Upper lobe of right lung (tissue), 1 donor: ENCODE measurements around the gene HYOU1. TPM values are rescaled to one million over a fixed set of nuclear protein-coding genes. Genes with fewer than 3 reads are reported as not detected.

Experiments used
- ATAC-seq: fragments of 200-7000 bp; cut with Tn5 transposase; one replicate; pipeline ENCODE4 v1.9.1; 2020; ENCODE audit warnings: mild to moderate bottlenecking, moderate library complexity
- DNase-seq: peaks from one replicate; pipeline ENCODE4 v3.0.0-alpha.2; 2020
- H3K27ac ChIP-seq: fragments of 200-600 bp; one replicate; pipeline ENCODE4 v1.8.0; 2022
- H3K27me3 ChIP-seq: fragments of 200-600 bp; one replicate; pipeline ENCODE4 v1.8.0; 2022; ENCODE audit warnings: mild to moderate bottlenecking
- H3K36me3 ChIP-seq: fragments of 200-600 bp; one replicate; pipeline ENCODE4 v1.8.0; 2022
- H3K4me1 ChIP-seq: fragments of 200-600 bp; one replicate; pipeline ENCODE4 v1.8.0; 2022
- H3K4me3 ChIP-seq: fragments of 200-600 bp; one replicate; pipeline ENCODE4 v1.8.0; 2022; ENCODE audit warnings: mild to moderate bottlenecking
- H3K9me3 ChIP-seq: fragments of 200-600 bp; one replicate; pipeline ENCODE4 v1.8.0; 2022
- intact Hi-C: fragments of 100-400 bp; cut with DNase I; formaldehyde crosslinking; loops from one replicate; pipeline ENCODE4 v1.11.0; 2022
- total RNA-seq: library from RNA; stranded (reverse); fragmentation: NEBNext Ultra II Directional; extraction: Animal tissue kit (Norgen Biotek cat#: 25700); gene quantifications from one replicate; pipeline ENCODE4 v1.2.1, GENCODE V29; 2021
- TF ChIP-seq, protein P1 (sequence below): fragments of 200-600 bp; IDR thresholded peaks from one replicate; pipeline ENCODE4 v1.8.0; 2022; ENCODE audit warnings: antibody characterized with exemption
- donor health status: DM: no; HTN: yes; CAD: no; lungs with severe emphysema.

The HYOU1 gene
- total RNA-seq, 1 donor from 2014 or later, result 142 TPM

DNA sequence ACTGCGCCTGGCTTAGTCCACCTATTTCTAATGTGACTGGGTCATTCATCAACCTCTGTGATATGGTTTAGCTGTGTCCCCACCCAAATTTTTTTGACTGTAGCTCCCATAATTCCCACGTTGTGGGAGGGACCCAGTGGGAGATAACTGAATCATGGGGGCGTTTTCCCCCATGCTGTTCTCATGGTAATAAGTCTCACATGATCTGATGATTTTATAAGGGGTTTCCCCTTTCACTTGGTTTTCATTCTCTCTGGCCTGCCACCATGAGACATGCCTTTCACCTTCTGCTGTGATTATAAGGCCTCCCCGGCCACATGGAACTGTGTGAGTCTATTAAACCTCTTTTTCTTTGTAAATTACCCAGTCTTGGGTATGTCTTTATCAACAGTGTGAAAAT is 50.3 kb downstream of the HYOU1 start:
- Histone ChIP-seq H3K4me3 (no peak overlapping the region), H3K27me3 (no peaks in the 10 kb centered on the region), H3K9me3 (no peaks in the 10 kb centered on the region), H3K27ac (no peak overlapping the region), H3K4me1 (no peaks in the 10 kb centered on the region), H3K36me3 (peaks cover 82% of the 10 kb centered on the region)
- TF ChIP-seq, protein P1, sequence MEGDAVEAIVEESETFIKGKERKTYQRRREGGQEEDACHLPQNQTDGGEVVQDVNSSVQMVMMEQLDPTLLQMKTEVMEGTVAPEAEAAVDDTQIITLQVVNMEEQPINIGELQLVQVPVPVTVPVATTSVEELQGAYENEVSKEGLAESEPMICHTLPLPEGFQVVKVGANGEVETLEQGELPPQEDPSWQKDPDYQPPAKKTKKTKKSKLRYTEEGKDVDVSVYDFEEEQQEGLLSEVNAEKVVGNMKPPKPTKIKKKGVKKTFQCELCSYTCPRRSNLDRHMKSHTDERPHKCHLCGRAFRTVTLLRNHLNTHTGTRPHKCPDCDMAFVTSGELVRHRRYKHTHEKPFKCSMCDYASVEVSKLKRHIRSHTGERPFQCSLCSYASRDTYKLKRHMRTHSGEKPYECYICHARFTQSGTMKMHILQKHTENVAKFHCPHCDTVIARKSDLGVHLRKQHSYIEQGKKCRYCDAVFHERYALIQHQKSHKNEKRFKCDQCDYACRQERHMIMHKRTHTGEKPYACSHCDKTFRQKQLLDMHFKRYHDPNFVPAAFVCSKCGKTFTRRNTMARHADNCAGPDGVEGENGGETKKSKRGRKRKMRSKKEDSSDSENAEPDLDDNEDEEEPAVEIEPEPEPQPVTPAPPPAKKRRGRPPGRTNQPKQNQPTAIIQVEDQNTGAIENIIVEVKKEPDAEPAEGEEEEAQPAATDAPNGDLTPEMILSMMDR, result no peak
- ATAC-seq (no peak), DNase-seq (no peak)
- intact Hi-C loops, result no loop called here

DNA sequence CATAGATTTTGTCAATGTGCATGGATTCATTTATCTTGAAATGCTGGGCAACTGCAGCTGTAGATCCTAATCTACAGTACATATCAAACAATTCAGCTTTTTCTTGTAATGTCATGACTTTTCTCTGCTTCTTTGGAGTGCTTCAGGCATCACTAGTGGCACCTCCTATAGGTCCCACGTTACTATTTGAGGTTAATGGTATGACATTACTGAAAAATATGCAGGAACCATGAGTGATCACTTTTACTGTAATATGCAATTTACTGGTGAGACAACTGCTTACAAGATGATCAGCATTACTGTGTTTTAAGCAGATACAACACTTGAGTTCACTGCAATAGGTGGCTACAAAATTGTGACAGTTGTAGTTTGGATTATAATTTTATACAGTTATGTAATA is 56.1 kb downstream of the HYOU1 start:
- intact Hi-C loops, result no loop called here
- DNase-seq (no peak), ATAC-seq (no peak)
- Histone ChIP-seq H3K27me3 (no peaks in the 10 kb centered on the region), H3K36me3 (peaks cover 48% of the 10 kb centered on the region), H3K9me3 (no peaks in the 10 kb centered on the region), H3K4me1 (peaks cover 13% of the 10 kb centered on the region), H3K4me3 (no peak overlapping the region), H3K27ac (no peak overlapping the region)
- TF ChIP-seq, protein P1, result no peak

DNA sequence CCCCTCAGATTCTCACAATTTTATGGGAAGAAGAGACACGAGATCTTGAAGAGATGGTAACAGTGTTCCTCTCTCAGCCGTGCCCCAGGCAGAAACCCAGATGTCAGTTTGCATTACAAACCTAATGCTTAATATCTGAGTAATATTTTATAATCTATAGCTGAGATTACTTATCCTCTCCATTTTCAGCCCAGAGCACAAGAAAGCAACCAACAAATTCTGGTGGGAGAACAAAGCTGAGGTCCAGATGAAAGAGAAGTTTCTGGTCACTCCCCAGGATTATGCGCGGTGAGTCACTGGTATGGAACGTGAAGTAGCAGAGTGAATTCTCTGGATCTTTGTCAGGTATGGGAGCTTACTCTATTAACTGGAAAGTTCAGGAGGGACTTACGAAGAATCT is 58.2 kb downstream of the HYOU1 start:
- H3K27me3 ChIP-seq, result no peaks in the 10 kb centered on the region
- TF ChIP-seq, protein P1, result no peak
- H3K4me3 ChIP-seq, result peak overlapping the region; percentile 94
- intact Hi-C loops, result no loop called here
- peaks cover 41% of the 10 kb centered on the region for H3K36me3 ChIP-seq
- H3K9me3 ChIP-seq, result no peaks in the 10 kb centered on the region
- ATAC-seq (peak; percentile 50), DNase-seq (no peak)
- H3K4me1 ChIP-seq, result peaks cover 13% of the 10 kb centered on the region
- peak overlapping the region; percentile 90 for H3K27ac ChIP-seq

DNA sequence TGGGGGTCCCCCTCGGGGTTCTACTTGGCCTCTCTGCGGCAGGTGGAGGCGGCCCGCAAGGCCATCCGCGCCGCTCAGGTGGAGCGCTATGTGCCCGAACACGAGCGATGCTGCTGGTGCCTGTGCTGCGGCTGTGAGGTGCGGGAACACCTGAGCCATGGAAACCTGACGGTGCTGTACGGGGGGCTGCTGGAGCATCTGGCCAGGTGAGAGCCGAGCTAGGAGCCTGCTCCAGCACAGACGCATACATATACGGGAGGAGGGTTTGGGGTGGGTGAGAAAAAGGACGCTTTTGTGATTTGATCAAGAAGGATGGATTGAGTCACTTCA is 58.7 kb downstream of the HYOU1 start:
- Histone ChIP-seq H3K9me3 (no peaks in the 10 kb centered on the region), H3K27ac (peak overlapping the region; percentile 90), H3K36me3 (peaks cover 36% of the 10 kb centered on the region), H3K4me1 (peaks cover 13% of the 10 kb centered on the region), H3K27me3 (no peaks in the 10 kb centered on the region), H3K4me3 (peak overlapping the region; percentile 94)
- ATAC-seq, result no peak
- TF ChIP-seq, protein P1, result no peak
- DNase-seq, result no peak
- intact Hi-C loops, result no loop called here

DNA sequence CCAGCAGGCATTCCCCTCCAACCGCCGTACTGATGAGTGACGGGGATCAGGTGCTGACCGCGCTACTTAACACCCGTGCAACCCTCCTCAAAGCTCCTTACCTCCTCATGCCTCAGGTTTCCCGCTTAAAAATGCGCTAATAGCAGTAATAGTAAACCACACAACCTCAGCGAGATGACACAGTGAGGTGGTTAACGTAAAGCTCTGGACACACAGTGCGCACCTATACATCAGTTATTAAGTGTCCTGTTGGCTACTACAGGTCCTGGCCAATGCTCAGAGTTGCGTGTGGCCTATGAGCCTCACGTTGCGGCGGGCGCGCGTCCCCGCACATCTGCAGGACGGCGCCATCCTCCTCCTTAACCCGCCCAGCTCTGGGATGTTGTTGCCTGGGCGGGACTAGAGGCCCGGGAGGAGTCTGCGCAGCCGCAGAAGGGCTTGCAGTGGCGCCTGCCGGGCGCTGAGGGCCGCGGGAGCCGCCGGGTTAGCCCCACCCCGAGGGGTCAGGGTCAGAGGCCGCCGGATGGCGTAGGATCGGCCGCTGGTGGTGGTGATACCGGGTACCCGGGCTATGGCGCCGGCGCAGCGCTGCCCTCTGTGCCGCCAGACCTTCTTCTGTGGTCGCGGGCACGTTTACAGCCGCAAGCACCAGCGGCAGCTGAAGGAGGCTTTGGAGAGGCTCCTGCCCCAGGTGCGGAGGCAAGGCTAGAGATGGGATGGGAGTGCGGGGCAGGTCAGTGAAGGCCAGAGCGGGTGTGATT is 59.2 kb downstream of the HYOU1 start, which contains the start of gene CENATAC:
TSS of gene CENATAC (plus strand) at position 512 of the 761 bp plus-strand sequence. CDS start at position 572, 60 bp downstream.
- TF ChIP-seq, protein P1, result peak; percentile 24
- H3K9me3 ChIP-seq, result no peaks in the 10 kb centered on the region
- H3K4me3 ChIP-seq, result peak within 1 kb of the TSS; percentile 94
- DNase-seq (peak; percentile 99), ATAC-seq (peak; percentile 99)
- peaks cover 13% of the 10 kb centered on the region for H3K4me1 ChIP-seq
- H3K27ac ChIP-seq, result peak within 1 kb of the TSS; percentile 90
- intact Hi-C loops, result no loop called here
- peaks cover 31% of the 10 kb centered on the region for H3K36me3 ChIP-seq
- no peaks in the 10 kb centered on the region for H3K27me3 ChIP-seq
